ENCODE results near the gene CMTM1. TPM values are rescaled to one million over a fixed set of nuclear protein-coding genes. Genes with fewer than 3 reads are reported as not detected.
A peak's percentile ranks its signal among the peaks of the same experiment; 100 is the strongest.

The CMTM1 gene
- total RNA-seq, 1 donor from 2014 or later, result 8.4 TPM

- Histone ChIP-seq H3K36me3 (peaks cover 6% of the 10 kb centered on the region), H3K27me3 (no peaks in the 10 kb centered on the region), H3K4me1 (peaks cover 32% of the 10 kb centered on the region), H3K4me3 (no peak overlapping the region), H3K27ac (peak overlapping the region; percentile 97), H3K9me3 (no peaks in the 10 kb centered on the region)
- TF ChIP-seq CTCF (IDR thresholded peaks at IDR 0.05), result no peak
- intact Hi-C loops (cut with DNase I), result no loop called here
- ATAC-seq (no peak), DNase-seq (no peak)
These were observed 18.9 kb upstream of the CMTM1 start for GRCh38 chr16:66547101-66547989.

- no peaks in the 10 kb centered on the region for H3K9me3 ChIP-seq
- peak overlapping the region; percentile 97 for H3K27ac ChIP-seq
- H3K4me1 ChIP-seq, result peaks cover 36% of the 10 kb centered on the region
- TF ChIP-seq CTCF (IDR thresholded peaks at IDR 0.05), result no peak
- DNase-seq, result no peak
- H3K4me3 ChIP-seq, result no peak overlapping the region
- intact Hi-C loops (cut with DNase I), result no loop called here
- no peak for ATAC-seq
- H3K27me3 ChIP-seq, result no peaks in the 10 kb centered on the region
- H3K36me3 ChIP-seq, result peaks cover 6% of the 10 kb centered on the region
These were observed 18.2 kb upstream of the CMTM1 start for GRCh38 chr16:66548068-66548467.

- ATAC-seq, result no peak
- intact Hi-C loops (cut with DNase I), result no loop called here
- Histone ChIP-seq H3K36me3 (peaks cover 6% of the 10 kb centered on the region), H3K27ac (peak overlapping the region; percentile 97), H3K4me3 (peak overlapping the region; percentile 75), H3K27me3 (no peaks in the 10 kb centered on the region), H3K4me1 (peaks cover 42% of the 10 kb centered on the region), H3K9me3 (no peaks in the 10 kb centered on the region)
- TF ChIP-seq CTCF (IDR thresholded peaks at IDR 0.05), result no peak
- DNase-seq, result no peak
These were observed 17.4 kb upstream of the CMTM1 start for GRCh38 chr16:66548868-66549267.

- H3K9me3 ChIP-seq, result no peaks in the 10 kb centered on the region
- peaks cover 6% of the 10 kb centered on the region for H3K36me3 ChIP-seq
- intact Hi-C loops (cut with DNase I), result no loop called here
- peaks cover 42% of the 10 kb centered on the region for H3K4me1 ChIP-seq
- H3K27me3 ChIP-seq, result no peaks in the 10 kb centered on the region
- ATAC-seq (peak; percentile 70), DNase-seq (peak; percentile 87)
- peak within 1 kb of the TSS; percentile 97 for H3K27ac ChIP-seq
- peak within 1 kb of the TSS; percentile 75 for H3K4me3 ChIP-seq
- peak; percentile 35 for TF ChIP-seq CTCF (IDR thresholded peaks at IDR 0.05)
These were observed 16.7 kb upstream of the CMTM1 start, which contains the start of gene TK2 for GRCh38 chr16:66549284-66550131. Gene TK2, minus strand, starts transcription at chr16:66550122. Its CDS starts 61 bp downstream, at chr16:66550061.

- peak overlapping the region; percentile 72 for H3K4me3 ChIP-seq
- peak overlapping the region; percentile 97 for H3K27ac ChIP-seq
- H3K4me1 ChIP-seq, result peaks cover 49% of the 10 kb centered on the region
- H3K36me3 ChIP-seq, result peaks cover under 1% of the 10 kb centered on the region
- intact Hi-C loops (cut with DNase I), result no loop called here
- ATAC-seq (peak; percentile 16), DNase-seq (no peak)
- H3K9me3 ChIP-seq, result no peaks in the 10 kb centered on the region
- no peaks in the 10 kb centered on the region for H3K27me3 ChIP-seq
- peak; percentile 23 for TF ChIP-seq CTCF (IDR thresholded peaks at IDR 0.05)
These were observed 14.9 kb upstream of the CMTM1 start for GRCh38 chr16:66551348-66551759.

Data from upper lobe of right lung (tissue), 1 donor.